Loucy (cell line): ENCODE measurements around the gene GPER1.

Experiments
- H2AFZ ChIP-seq: fragments of 200-600 bp; sonication (generic); 2 replicates; pipeline ENCODE4 v1.6.0; 2016; ENCODE audit warnings: antibody characterized with exemption, mild to moderate bottlenecking, low read length, moderate library complexity
- H3F3A ChIP-seq: fragments of 200-600 bp; 2 replicates; pipeline ENCODE4 v1.6.0; 2016; ENCODE audit warnings: antibody characterized with exemption, low read depth, mild to moderate bottlenecking
- H3K27me3 ChIP-seq: fragments of 200-600 bp; sonication (generic); 2 replicates; pipeline ENCODE4 v1.6.1; 2014; ENCODE audit warnings: low read length, mild to moderate bottlenecking; ENCODE audit not compliant: insufficient read depth, poor library complexity, severe bottlenecking
- H3K36me3 ChIP-seq: fragments of 200-600 bp; sonication (generic); 2 replicates; pipeline ENCODE4 v1.6.1; 2016; ENCODE audit warnings: low read length; ENCODE audit not compliant: insufficient read depth
- H3K4me1 ChIP-seq: fragments of 200-600 bp; sonication (generic); 2 replicates; pipeline ENCODE4 v1.5.1; 2014; ENCODE audit warnings: low read length, mild to moderate bottlenecking; ENCODE audit not compliant: insufficient read depth, poor library complexity, severe bottlenecking
- H3K4me2 ChIP-seq: fragments of 200-600 bp; sonication (generic); 2 replicates; pipeline ENCODE4 v1.6.0; 2014; ENCODE audit warnings: antibody characterized with exemption, low read length, low read depth, mild to moderate bottlenecking; ENCODE audit not compliant: poor library complexity, severe bottlenecking
- H3K4me3 ChIP-seq: fragments of 200-600 bp; sonication (generic); 2 replicates; pipeline ENCODE4 v1.5.1; 2014; ENCODE audit warnings: low read length, mild to moderate bottlenecking, mixed read lengths; ENCODE audit not compliant: poor library complexity, severe bottlenecking
- H3K79me2 ChIP-seq: fragments of 200-600 bp; sonication (generic); 2 replicates; pipeline ENCODE4 v1.6.1; 2014; ENCODE audit warnings: low read length; ENCODE audit not compliant: insufficient read depth
- H3K9ac ChIP-seq: fragments of 200-600 bp; sonication (generic); 2 replicates; pipeline ENCODE4 v1.6.0; 2014; ENCODE audit warnings: mild to moderate bottlenecking, low read depth, low read length, moderate library complexity; ENCODE audit not compliant: poor library complexity, severe bottlenecking
- H3K9me2 ChIP-seq: fragments of 200-600 bp; sonication (generic); replicated peaks from 2 replicates; pipeline ENCODE4 v1.6.1; 2016; ENCODE audit warnings: low read depth, low read length, mixed read lengths
- H3K9me3 ChIP-seq: fragments of 200-600 bp; sonication (generic); 2 replicates; pipeline ENCODE4 v1.6.1; 2014; ENCODE audit warnings: mild to moderate bottlenecking, antibody characterized with exemption, low read length, low read depth; ENCODE audit not compliant: insufficient read depth
- H4K20me1 ChIP-seq: fragments of 200-600 bp; sonication (generic); 2 replicates; pipeline ENCODE4 v1.6.0; 2014; ENCODE audit warnings: antibody characterized with exemption, low read length, mild to moderate bottlenecking; ENCODE audit not compliant: insufficient read depth, poor library complexity, severe bottlenecking
- CTCF ChIP-seq: fragments of 200-600 bp; sonication (generic); conservative IDR thresholded peaks from 2 replicates; pipeline ENCODE4 v1.5.1; 2014; ENCODE audit warnings: mild to moderate bottlenecking, antibody characterized with exemption, low read length
- EZH2phosphoT487 ChIP-seq: fragments of 200-600 bp; IDR thresholded peaks from 2 replicates; pipeline ENCODE4 v1.6.1; 2018; ENCODE audit warnings: antibody characterized with exemption, mild to moderate bottlenecking, moderate library complexity, borderline replicate concordance

GPER1 gene

GRCh38 chr7:1050254-1050906 lies 37.5 kb upstream of the GPER1 start:
- peak overlapping the region; percentile 93 for H3K4me2 ChIP-seq
- H4K20me1 ChIP-seq = no peaks in the 10 kb centered on the region
- H3F3A ChIP-seq = no peaks in the 10 kb centered on the region
- peaks cover 59% of the 10 kb centered on the region for H3K79me2 ChIP-seq
- H3K4me3 ChIP-seq = peak overlapping the region; percentile 47
- peaks cover 81% of the 10 kb centered on the region for H3K4me1 ChIP-seq
- no peaks in the 10 kb centered on the region for H3K9me2 ChIP-seq
- H3K9me3 ChIP-seq = no peaks in the 10 kb centered on the region
- no peak overlapping the region for H2AFZ ChIP-seq
- TF ChIP-seq CTCF (no peak), EZH2phosphoT487 (no peak)
- no peaks in the 10 kb centered on the region for H3K36me3 ChIP-seq
- no peaks in the 10 kb centered on the region for H3K27me3 ChIP-seq
- H3K9ac ChIP-seq = peak overlapping the region; percentile 63

DNA sequence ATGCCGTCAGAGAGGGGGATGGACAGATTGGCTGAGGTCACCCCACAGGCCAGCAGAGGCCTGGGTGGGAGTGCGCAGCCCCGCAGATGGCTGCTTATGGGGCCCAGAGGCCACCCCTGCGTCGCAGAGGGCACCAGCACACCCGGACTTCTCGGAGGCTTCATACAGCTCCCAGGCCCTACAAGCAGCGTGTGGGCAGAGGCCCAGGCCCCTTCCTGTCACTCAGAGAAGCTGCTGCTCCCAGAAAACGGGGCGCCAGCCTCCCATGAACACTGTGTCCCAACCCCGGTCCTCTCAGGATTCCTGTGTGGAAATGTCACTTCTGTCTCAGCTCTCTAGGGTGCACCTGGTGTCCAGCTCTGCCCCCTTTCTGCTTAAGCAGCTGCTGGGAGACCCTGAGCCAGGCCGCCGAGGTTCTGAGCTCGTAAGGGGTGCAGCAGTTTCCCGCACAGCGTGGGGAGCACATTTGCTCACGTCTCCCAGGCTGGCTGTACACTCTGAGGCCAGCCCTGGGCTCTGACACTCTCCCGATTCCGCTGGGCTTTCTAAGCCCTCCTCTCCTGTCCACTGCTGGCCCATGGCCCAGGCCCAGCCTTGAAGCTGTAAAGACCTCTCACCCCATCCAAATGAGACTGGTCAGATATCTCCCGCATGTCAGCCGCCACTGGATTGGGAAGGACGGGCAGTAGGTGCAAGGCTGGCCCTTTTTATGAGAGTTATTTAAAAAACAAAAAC lies 36.8 kb upstream of the GPER1 start:
- H3K9me2 ChIP-seq = no peaks in the 10 kb centered on the region
- H3K79me2 ChIP-seq = peaks cover 58% of the 10 kb centered on the region
- no peak overlapping the region for H2AFZ ChIP-seq
- no peaks in the 10 kb centered on the region for H3K27me3 ChIP-seq
- H3K9ac ChIP-seq = peak overlapping the region; percentile 63
- no peak overlapping the region for H3K4me3 ChIP-seq
- H3K4me2 ChIP-seq = no peak overlapping the region
- H3K36me3 ChIP-seq = no peaks in the 10 kb centered on the region
- H3F3A ChIP-seq = no peaks in the 10 kb centered on the region
- peaks cover 81% of the 10 kb centered on the region for H3K4me1 ChIP-seq
- TF ChIP-seq EZH2phosphoT487 (no peak), CTCF (no peak)
- no peaks in the 10 kb centered on the region for H3K9me3 ChIP-seq
- no peaks in the 10 kb centered on the region for H4K20me1 ChIP-seq

GRCh38 chr7:1052031-1052818 lies 35.7 kb upstream of the GPER1 start:
- Histone ChIP-seq H4K20me1 (peaks cover 4% of the 10 kb centered on the region), H3K4me2 (no peak overlapping the region), H3K4me1 (peaks cover 78% of the 10 kb centered on the region), H2AFZ (no peak overlapping the region), H3F3A (no peaks in the 10 kb centered on the region), H3K36me3 (no peaks in the 10 kb centered on the region), H3K4me3 (no peak overlapping the region), H3K79me2 (peaks cover 57% of the 10 kb centered on the region), H3K9ac (peak overlapping the region; percentile 63), H3K9me3 (no peaks in the 10 kb centered on the region), H3K27me3 (no peaks in the 10 kb centered on the region), H3K9me2 (no peaks in the 10 kb centered on the region)
- TF ChIP-seq EZH2phosphoT487 = no peak
- no peak for TF ChIP-seq CTCF
